GM10847 (cell line): ENCODE data around the gene NNAT.

ENCODE experiments used
- POLR2A ChIP-seq: IDR thresholded peaks from 2 replicates; pipeline ENCODE4 v1.6.1; 2011; ENCODE audit not compliant: insufficient read length; ENCODE audit errors: extremely low read depth

The NNAT gene

GRCh38 chr20:37516811-37517750 lies 4.0 kb upstream of the NNAT start:
- no peak for TF ChIP-seq POLR2A

DNA sequence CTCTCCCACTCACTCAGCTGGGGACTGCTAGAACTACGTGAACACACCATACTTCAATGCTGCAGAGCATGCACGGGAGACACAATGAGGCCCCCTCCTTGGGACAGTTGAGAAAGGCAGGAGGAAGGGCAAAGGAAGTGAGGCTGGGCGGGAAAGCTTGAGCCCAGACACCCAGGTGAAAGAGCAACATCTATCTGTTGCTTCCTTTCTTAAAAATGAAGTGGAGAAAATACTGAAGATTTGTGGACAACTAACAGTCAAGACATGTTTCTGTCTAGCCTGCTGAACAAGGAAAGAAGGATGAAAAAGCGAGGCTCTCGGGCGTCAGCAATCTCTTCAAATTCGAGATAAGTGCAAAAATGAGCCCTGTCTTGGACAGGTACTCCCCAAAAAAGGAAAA lies 3.0 kb upstream of the NNAT start:
- no peak for TF ChIP-seq POLR2A

DNA sequence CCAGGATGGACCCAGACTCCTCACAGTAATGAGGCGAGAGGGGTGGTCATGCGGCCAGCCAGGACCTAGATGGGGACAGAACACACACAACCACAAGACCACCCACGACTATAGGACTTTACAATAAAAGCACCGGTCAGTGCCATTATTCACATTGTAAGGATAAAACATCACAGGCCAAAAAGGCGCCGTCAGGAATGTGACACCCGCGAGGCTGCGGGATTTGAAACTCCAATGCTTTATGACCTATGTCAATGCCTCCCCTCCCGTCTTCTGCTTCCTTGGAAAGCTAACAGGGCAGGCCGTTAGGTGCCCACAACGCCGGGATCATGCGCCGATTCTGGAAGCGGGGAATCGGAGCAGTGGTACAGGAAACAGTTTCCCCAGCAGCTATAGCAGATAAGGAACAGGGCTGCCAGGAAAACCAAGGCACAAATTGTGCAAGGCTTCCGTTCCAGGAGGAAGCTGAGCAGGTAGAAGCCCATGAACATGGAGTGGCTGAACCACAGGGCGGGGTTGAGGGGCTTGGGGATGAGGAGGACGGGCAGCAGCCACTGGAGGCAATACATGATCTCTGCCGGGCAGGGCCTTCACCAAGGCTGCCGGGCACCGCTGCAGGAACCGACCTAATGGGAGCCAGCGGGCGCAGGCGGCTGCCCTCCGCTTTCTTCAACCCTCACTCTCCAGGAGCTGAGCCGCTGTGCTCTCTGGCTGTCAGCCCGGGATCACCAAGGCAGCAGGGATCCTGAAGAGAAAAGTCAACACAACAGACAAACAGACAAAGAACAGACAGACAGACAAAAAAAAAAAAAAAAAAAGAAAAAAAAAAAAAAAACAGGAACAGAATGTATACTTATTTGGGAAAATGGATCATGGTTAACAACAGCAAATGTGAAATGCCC lies 2.2 kb upstream of the NNAT start:
- TF ChIP-seq POLR2A = no peak

GRCh38 chr20:37519508-37520418 lies 1.3 kb upstream of the NNAT start:
- no peak for TF ChIP-seq POLR2A

- no peak for TF ChIP-seq POLR2A
Measured at GRCh38 chr20:37520419-37520955, 563 bp upstream of the NNAT start.

- no peak for TF ChIP-seq POLR2A
Measured at GRCh38 chr20:37522260-37523011, 1.4 kb downstream of the NNAT start.

- TF ChIP-seq POLR2A = no peak
Measured at GRCh38 chr20:37523012-37523391, 2.0 kb downstream of the NNAT start.

DNA sequence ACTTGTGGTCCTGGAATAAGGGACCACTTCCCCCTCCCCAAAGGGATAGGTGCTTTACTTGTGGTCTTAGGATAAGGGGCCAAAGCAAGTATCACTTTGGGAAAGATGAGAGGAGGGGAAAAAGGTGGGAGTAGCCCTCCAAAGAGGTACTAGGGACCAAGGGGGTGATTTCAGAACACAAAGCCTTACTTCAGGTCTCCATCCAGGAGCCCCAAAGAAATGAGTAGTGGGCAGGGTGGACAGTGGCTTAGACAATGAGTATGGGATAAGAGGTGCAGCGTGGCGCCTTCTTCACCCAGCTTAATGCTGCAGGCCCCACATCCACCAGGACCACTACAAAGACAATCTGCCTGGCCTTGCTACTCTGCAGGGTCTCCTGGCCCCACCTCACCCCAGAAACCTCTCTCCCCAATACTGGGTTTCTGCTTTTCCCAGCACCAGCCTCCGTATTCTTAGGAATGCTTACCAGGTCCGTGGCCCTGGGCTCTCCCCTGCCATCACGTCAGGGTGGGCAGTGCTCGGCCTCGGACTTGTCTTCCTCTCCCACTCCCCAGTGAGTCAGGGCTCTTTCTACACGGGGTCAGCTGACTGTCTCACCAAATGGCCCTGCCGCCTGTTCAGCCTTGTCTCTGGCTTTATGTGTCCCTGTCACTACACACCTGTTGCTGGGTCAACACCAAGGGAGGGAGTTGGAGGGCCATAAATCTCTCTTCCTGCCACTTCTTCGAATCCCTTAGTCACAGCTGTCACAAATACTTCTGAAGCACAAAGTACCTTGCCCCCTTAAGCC lies 3.1 kb downstream of the NNAT start:
- no peak for TF ChIP-seq POLR2A

DNA sequence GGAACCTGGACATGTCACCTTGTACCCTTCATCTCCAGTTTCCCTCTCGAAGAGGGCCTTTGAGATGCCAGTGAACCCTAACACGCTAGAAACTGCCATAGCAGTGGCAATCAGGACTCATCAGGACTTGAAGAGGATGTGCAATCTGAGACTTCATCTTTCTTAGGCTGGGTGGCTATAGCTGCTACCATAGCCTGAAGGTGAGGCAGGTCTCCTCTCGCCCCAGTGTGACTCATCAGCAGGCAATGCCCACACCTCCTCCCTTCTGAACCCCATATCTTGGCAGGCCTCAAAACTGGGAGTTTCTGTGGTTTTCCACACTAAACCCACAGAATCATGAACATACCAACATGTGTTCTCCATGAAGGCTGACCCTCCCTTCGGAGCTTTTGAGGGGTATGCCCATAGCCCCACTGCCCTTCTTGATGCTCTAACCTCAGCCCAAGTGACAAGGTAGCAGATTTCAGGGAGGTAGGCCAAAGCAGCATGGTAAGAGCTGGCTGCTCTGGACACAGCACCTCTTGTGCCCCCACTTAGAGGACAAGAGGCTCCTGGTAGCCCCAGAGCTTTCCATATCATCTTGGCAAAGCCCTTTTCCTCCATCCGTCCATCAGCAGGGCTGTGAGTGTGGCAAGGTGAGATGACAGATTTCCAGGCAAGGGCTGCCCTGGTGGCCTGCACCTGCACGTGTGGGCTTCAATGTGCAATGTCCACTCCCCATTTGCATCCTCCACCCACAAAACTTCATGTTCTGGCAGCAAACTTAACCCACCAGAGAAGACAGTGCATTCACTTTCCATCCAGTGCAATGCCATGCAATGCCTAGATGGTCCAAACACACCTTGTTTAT lies 4.0 kb downstream of the NNAT start:
- no peak for TF ChIP-seq POLR2A

DNA sequence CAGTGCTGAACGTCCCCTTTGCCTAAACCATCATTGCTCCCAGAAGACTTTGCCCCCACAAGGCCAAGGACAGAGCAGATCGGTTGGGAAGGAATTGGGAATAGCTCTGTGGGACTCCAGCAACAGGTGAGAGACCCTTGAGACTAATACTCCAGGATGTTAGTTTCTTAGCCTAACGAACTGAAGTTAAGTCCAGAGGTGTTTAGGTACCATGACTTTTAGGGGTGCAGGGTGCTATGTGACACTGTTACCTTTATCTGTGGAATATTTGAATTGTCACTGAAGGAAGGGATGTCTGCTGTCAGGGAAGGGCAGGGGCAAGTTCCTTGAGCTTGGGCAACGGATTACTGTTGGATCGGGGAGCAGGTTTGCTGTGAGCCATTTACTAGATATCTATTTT lies 4.8 kb downstream of the NNAT start:
- TF ChIP-seq POLR2A = no peak

GRCh38 chr20:37526238-37526838 lies 5.3 kb downstream of the NNAT start:
- TF ChIP-seq POLR2A = no peak
